ENCODE results near the gene SPRTN.

SPRTN gene

GRCh38 chr1:231392389-231393131 is 54.5 kb downstream of the SPRTN start:
- Histone ChIP-seq H3K4me3 (ENCODE audit: low read length) (no peak overlapping the region), H3K4me1 (ENCODE audit: low read length) (peaks cover 7% of the 10 kb centered on the region), H3K79me2 (ENCODE audit: low read length) (peaks cover 81% of the 10 kb centered on the region)

DNA sequence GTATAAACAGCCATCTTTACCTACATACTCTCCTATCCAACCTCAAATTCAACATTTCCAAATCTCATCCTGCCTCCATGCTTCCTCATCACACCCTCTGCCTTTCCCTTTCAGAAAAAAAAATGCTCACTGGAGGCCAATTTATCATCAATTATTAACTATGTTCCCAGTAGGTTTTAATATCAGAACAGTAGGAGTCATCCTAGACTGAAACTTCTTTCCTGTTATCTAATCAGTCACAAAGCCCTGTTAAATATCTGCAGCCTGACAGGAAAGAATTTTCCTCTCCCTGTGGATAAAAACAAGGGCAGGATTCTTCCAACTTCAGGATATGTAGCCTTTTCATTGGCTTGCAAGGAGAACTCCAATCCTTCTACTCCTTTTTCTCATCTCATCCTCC is 55.6 kb downstream of the SPRTN start:
- Histone ChIP-seq H3K9ac (ENCODE audit: low read length) (no peak overlapping the region), H3K4me2 (ENCODE audit: low read length) (no peak overlapping the region), H2AFZ (ENCODE audit: low read depth, low read length) (no peak overlapping the region), H3K79me2 (ENCODE audit: low read length) (peaks cover 82% of the 10 kb centered on the region), H3K36me3 (replicated peaks; ENCODE audit: low read depth, low read length) (peaks cover 13% of the 10 kb centered on the region), H3K4me3 (ENCODE audit: low read length) (no peak overlapping the region), H3K4me1 (ENCODE audit: low read length) (peaks cover 7% of the 10 kb centered on the region), H4K20me1 (ENCODE audit: insufficient read depth, low read length) (peaks cover 91% of the 10 kb centered on the region), H3K9me3 (ENCODE audit: insufficient read depth, low read length) (no peaks in the 10 kb centered on the region), H3K27me3 (ENCODE audit: low read depth, low read length) (no peaks in the 10 kb centered on the region), H3K27ac (ENCODE audit: low read length) (no peak overlapping the region)
- TF ChIP-seq, protein P1, sequence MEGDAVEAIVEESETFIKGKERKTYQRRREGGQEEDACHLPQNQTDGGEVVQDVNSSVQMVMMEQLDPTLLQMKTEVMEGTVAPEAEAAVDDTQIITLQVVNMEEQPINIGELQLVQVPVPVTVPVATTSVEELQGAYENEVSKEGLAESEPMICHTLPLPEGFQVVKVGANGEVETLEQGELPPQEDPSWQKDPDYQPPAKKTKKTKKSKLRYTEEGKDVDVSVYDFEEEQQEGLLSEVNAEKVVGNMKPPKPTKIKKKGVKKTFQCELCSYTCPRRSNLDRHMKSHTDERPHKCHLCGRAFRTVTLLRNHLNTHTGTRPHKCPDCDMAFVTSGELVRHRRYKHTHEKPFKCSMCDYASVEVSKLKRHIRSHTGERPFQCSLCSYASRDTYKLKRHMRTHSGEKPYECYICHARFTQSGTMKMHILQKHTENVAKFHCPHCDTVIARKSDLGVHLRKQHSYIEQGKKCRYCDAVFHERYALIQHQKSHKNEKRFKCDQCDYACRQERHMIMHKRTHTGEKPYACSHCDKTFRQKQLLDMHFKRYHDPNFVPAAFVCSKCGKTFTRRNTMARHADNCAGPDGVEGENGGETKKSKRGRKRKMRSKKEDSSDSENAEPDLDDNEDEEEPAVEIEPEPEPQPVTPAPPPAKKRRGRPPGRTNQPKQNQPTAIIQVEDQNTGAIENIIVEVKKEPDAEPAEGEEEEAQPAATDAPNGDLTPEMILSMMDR (IDR thresholded peaks at IDR 0.05; ENCODE audit: low read depth, low read length), result no peak
- TF ChIP-seq EZH2phosphoT487 (IDR thresholded peaks at IDR 0.05; ENCODE audit: low read depth), result no peak

More at GRCh38 chr1:231392389-231393131, 54.5 kb downstream of the SPRTN start:
- Histone ChIP-seq H4K20me1 (ENCODE audit: insufficient read depth, low read length) (peaks cover 90% of the 10 kb centered on the region), H3K4me2 (ENCODE audit: low read length) (no peak overlapping the region), H3K9me3 (ENCODE audit: insufficient read depth, low read length) (no peaks in the 10 kb centered on the region), H2AFZ (ENCODE audit: low read depth, low read length) (no peak overlapping the region), H3K36me3 (replicated peaks; ENCODE audit: low read depth, low read length) (peaks cover 11% of the 10 kb centered on the region), H3K9ac (ENCODE audit: low read length) (no peak overlapping the region), H3K27me3 (ENCODE audit: low read depth, low read length) (no peaks in the 10 kb centered on the region), H3K27ac (ENCODE audit: low read length) (no peak overlapping the region)
- TF ChIP-seq, protein P1 (IDR thresholded peaks at IDR 0.05; ENCODE audit: low read depth, low read length), result no peak
- TF ChIP-seq EZH2phosphoT487 (IDR thresholded peaks at IDR 0.05; ENCODE audit: low read depth), result no peak

- H3K4me2 ChIP-seq (ENCODE audit: low read length), result no peak overlapping the region
- TF ChIP-seq, protein P1 (IDR thresholded peaks at IDR 0.05; ENCODE audit: low read depth, low read length), result no peak
- TF ChIP-seq EZH2phosphoT487 (IDR thresholded peaks at IDR 0.05; ENCODE audit: low read depth), result no peak
These were observed 57.2 kb downstream of the SPRTN start for GRCh38 chr1:231395076-231395997.

DNA sequence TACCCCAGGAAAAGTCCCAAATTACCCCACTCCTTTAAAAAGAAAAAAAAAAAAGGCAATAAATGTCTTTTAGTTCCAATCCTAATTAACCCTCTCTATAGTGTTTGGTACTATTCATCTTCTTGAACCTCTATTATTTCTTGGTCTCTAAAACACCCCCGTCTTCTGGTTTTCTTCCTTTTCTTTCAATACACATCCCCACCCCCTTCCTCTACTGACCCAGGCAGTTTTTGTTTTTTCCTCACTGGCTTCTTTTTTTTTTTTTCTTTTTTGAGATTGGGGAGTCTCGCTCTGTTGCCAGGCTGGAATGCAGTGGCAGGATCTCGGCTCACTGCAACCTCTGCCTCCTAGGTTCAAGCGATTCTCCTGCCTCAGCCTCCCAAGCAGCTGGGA is 57.9 kb downstream of the SPRTN start:
- no peaks in the 10 kb centered on the region for H3K27me3 ChIP-seq (ENCODE audit: low read depth, low read length)
- no peak overlapping the region for H3K9ac ChIP-seq (ENCODE audit: low read length)
- H4K20me1 ChIP-seq (ENCODE audit: insufficient read depth, low read length), result peaks cover 93% of the 10 kb centered on the region
- H3K36me3 ChIP-seq (replicated peaks; ENCODE audit: low read depth, low read length), result peaks cover 6% of the 10 kb centered on the region
- peaks cover 81% of the 10 kb centered on the region for H3K79me2 ChIP-seq (ENCODE audit: low read length)
- no peak overlapping the region for H2AFZ ChIP-seq (ENCODE audit: low read depth, low read length)
- H3K4me1 ChIP-seq (ENCODE audit: low read length), result no peaks in the 10 kb centered on the region
- H3K4me3 ChIP-seq (ENCODE audit: low read length), result no peak overlapping the region
- no peak overlapping the region for H3K27ac ChIP-seq (ENCODE audit: low read length)
- no peaks in the 10 kb centered on the region for H3K9me3 ChIP-seq (ENCODE audit: insufficient read depth, low read length)
- no peak overlapping the region for H3K4me2 ChIP-seq (ENCODE audit: low read length)
- TF ChIP-seq, protein P1 (IDR thresholded peaks at IDR 0.05; ENCODE audit: low read depth, low read length), result no peak
- no peak for TF ChIP-seq EZH2phosphoT487 (IDR thresholded peaks at IDR 0.05; ENCODE audit: low read depth)

More at GRCh38 chr1:231395076-231395997, 57.2 kb downstream of the SPRTN start:
- Histone ChIP-seq H2AFZ (ENCODE audit: low read depth, low read length) (no peak overlapping the region), H3K36me3 (replicated peaks; ENCODE audit: low read depth, low read length) (peaks cover 6% of the 10 kb centered on the region), H3K4me3 (ENCODE audit: low read length) (no peak overlapping the region), H4K20me1 (ENCODE audit: insufficient read depth, low read length) (peaks cover 91% of the 10 kb centered on the region), H3K27ac (ENCODE audit: low read length) (no peak overlapping the region), H3K4me1 (ENCODE audit: low read length) (peaks cover 2% of the 10 kb centered on the region), H3K27me3 (ENCODE audit: low read depth, low read length) (no peaks in the 10 kb centered on the region), H3K9me3 (ENCODE audit: insufficient read depth, low read length) (no peaks in the 10 kb centered on the region), H3K9ac (ENCODE audit: low read length) (no peak overlapping the region), H3K79me2 (ENCODE audit: low read length) (peaks cover 80% of the 10 kb centered on the region)

Data from OCI-LY3 (cell line).